Neutrophil (primary cell): ENCODE measurements around the gene PIGS.

Experiments
- H3K27ac ChIP-seq: fragments of 200-600 bp; sonication (generic); 2 replicates; pipeline ENCODE4 v1.5.1; 2016; ENCODE audit warnings: mild to moderate bottlenecking, moderate library complexity
- H3K27me3 ChIP-seq: fragments of 200-600 bp; sonication (generic); 2 replicates; pipeline ENCODE4 v1.6.0; 2016; ENCODE audit warnings: mild to moderate bottlenecking
- H3K36me3 ChIP-seq: fragments of 200-600 bp; sonication (generic); 2 replicates; pipeline ENCODE4 v1.5.1; 2017
- H3K4me1 ChIP-seq, 2 experiments: fragments of 200-600 bp in 1 of 2; sonication (generic) in 1 of 2; 1 replicate in 1 of 2; 2 replicates in 1 of 2; pipeline versions ENCODE4 v1.5.1 to v1.6.1; 2013 to 2016; ENCODE audit warnings: low read depth in 1 of 2, low read length in 1 of 2, mild to moderate bottlenecking in 1 of 2, moderate library complexity in 1 of 2; ENCODE audit not compliant: control insufficient read depth in 1 of 2, insufficient read depth in 1 of 2
- H3K4me3 ChIP-seq, 2 experiments: fragments of 200-600 bp in 1 of 2; sonication (generic) in 1 of 2; 1 replicate in 1 of 2; 2 replicates in 1 of 2; pipeline ENCODE4 v1.5.1; 2013 to 2016; ENCODE audit warnings: low read depth in 1 of 2, low read length in 1 of 2, mild to moderate bottlenecking in 1 of 2, moderate library complexity in 1 of 2
- H3K9me3 ChIP-seq: fragments of 200-600 bp; sonication (generic); 2 replicates; pipeline ENCODE4 v1.5.1; 2016
- CTCF ChIP-seq: fragments of 200-600 bp; sonication (generic); IDR thresholded peaks from 2 replicates; pipeline ENCODE4 v1.5.1; 2016; ENCODE audit warnings: antibody characterized with exemption

Gene PIGS

GRCh38 chr17:28570716-28571360 lies 486 bp downstream of the PIGS start:
- Histone ChIP-seq H3K4me1 (peaks cover 42 to 48% of the 10 kb centered on the region in 2 experiments), H3K27ac (peak overlapping the region; percentile 73), H3K27me3 (no peaks in the 10 kb centered on the region), H3K4me3 (peak overlapping the region; percentile 88 to 92), H3K9me3 (no peaks in the 10 kb centered on the region), H3K36me3 (no peaks in the 10 kb centered on the region)
- TF ChIP-seq CTCF: no peak

GRCh38 chr17:28569446-28569845 lies 1.9 kb downstream of the PIGS start:
- Histone ChIP-seq H3K4me3 (no peak overlapping the region), H3K27me3 (no peaks in the 10 kb centered on the region), H3K9me3 (no peaks in the 10 kb centered on the region), H3K36me3 (no peaks in the 10 kb centered on the region), H3K27ac (no peak overlapping the region), H3K4me1 (peaks cover 42% of the 10 kb centered on the region in 2 experiments)
- no peak for TF ChIP-seq CTCF

- Histone ChIP-seq H3K27me3 (no peaks in the 10 kb centered on the region), H3K36me3 (peaks cover 16% of the 10 kb centered on the region), H3K4me1 (peaks cover 42% of the 10 kb centered on the region in 2 experiments), H3K27ac (peak overlapping the region; percentile 50), H3K4me3 (no peak overlapping the region), H3K9me3 (no peaks in the 10 kb centered on the region)
- no peak for TF ChIP-seq CTCF
Observed at GRCh38 chr17:28567604-28568003, 3.7 kb downstream of the PIGS start.

GRCh38 chr17:28563475-28563874 lies 7.8 kb downstream of the PIGS start:
- no peak for TF ChIP-seq CTCF
- H3K27me3 ChIP-seq: no peaks in the 10 kb centered on the region
- peaks cover 56% of the 10 kb centered on the region for H3K36me3 ChIP-seq
- no peaks in the 10 kb centered on the region for H3K9me3 ChIP-seq
- no peak overlapping the region for H3K4me3 ChIP-seq
- peaks cover 15 to 16% of the 10 kb centered on the region in 2 experiments for H3K4me1 ChIP-seq
- H3K27ac ChIP-seq: no peak overlapping the region

- TF ChIP-seq CTCF: no peak
- H3K4me3 ChIP-seq: no peak overlapping the region
- no peaks in the 10 kb centered on the region for H3K27me3 ChIP-seq
- H3K36me3 ChIP-seq: peaks cover 69% of the 10 kb centered on the region
- H3K27ac ChIP-seq: no peak overlapping the region
- H3K4me1 ChIP-seq: peaks cover 23 to 29% of the 10 kb centered on the region in 2 experiments
- H3K9me3 ChIP-seq: no peaks in the 10 kb centered on the region
Observed at GRCh38 chr17:28555022-28555421, 16.3 kb downstream of the PIGS start.
